Umbilical cord (tissue), 2 donors: ENCODE measurements around the gene ATG13. TPM values are rescaled to one million over a fixed set of nuclear protein-coding genes. Genes with fewer than 3 reads are reported as not detected.
"Not testable (repeated sequence)": the region's sequence is repeated elsewhere in the genome, so short reads cannot be mapped to it uniquely, and the experiment has no call there.

Source experiments
- DNase-seq: peaks from one replicate; pipeline ENCODE4 v3.0.0-alpha.2; 2015; ENCODE audit warnings: low spot score
- total RNA-seq: library from RNA; depleted of rRNA; stranded (reverse); fragments of >200 nt; gene quantifications from one replicate; pipeline ENCODE4 v1.2.3, GENCODE V29; 2014; ENCODE audit warnings: low replicate concordance; ENCODE audit not compliant: insufficient read depth

ATG13 gene
- total RNA-seq: 37.6 TPM

- peak; percentile 92 for DNase-seq
These were observed at the start of gene ATG13, which contains the start of gene HARBI1 for GRCh38 chr11:46617134-46617971. TSS of gene ATG13 (plus strand) at chr11:46617553. CDS start at chr11:46644292, 26,739 bp downstream. TSS of gene HARBI1 (minus strand) at chr11:46617227. CDS start at chr11:46616237, 990 bp downstream.

GRCh38 chr11:46570790-46571398 is 46.5 kb upstream of the ATG13 start:
- no peak for DNase-seq

- no peak for DNase-seq
These were observed 42.7 kb upstream of the ATG13 start for GRCh38 chr11:46574656-46575055.

- DNase-seq: no peak
These were observed 40.3 kb upstream of the ATG13 start for GRCh38 chr11:46577058-46577457.

GRCh38 chr11:46582588-46582987 is 34.8 kb upstream of the ATG13 start:
- DNase-seq: no peak

GRCh38 chr11:46583513-46583912 is 33.8 kb upstream of the ATG13 start:
- not testable (repeated sequence) for DNase-seq

GRCh38 chr11:46588131-46588530 is 29.2 kb upstream of the ATG13 start:
- DNase-seq: no peak

- DNase-seq: no peak
These were observed 28.4 kb upstream of the ATG13 start for GRCh38 chr11:46588915-46589314.

- no peak for DNase-seq
These were observed 26.4 kb upstream of the ATG13 start for GRCh38 chr11:46590740-46591605.

- peak; percentile 96 for DNase-seq
These were observed 23.6 kb upstream of the ATG13 start, which contains the start of gene AMBRA1 for GRCh38 chr11:46593550-46594373. TSS of gene AMBRA1 (minus strand) at chr11:46594023. CDS start at chr11:46548380, 45,643 bp downstream.

GRCh38 chr11:46594374-46594700 is 23.0 kb upstream of the ATG13 start:
- no peak for DNase-seq

GRCh38 chr11:46594785-46595184 is 22.6 kb upstream of the ATG13 start:
- DNase-seq: no peak

- DNase-seq: no peak
These were observed 20.2 kb upstream of the ATG13 start for GRCh38 chr11:46597155-46597554.

GRCh38 chr11:46597609-46598219 is 19.6 kb upstream of the ATG13 start:
- DNase-seq: no peak

GRCh38 chr11:46599340-46600193 is 17.8 kb upstream of the ATG13 start:
- no peak for DNase-seq

- no peak for DNase-seq
These were observed 17.0 kb upstream of the ATG13 start for GRCh38 chr11:46600194-46600960.

GRCh38 chr11:46601129-46601528 is 16.2 kb upstream of the ATG13 start:
- DNase-seq: no peak

- no peak for DNase-seq
These were observed 13.5 kb upstream of the ATG13 start for GRCh38 chr11:46603704-46604308.
